Neural cell (in vitro differentiated cells): ENCODE data around the gene UGT3A2.

Experiments
- POLR2AphosphoS5 ChIP-seq: IDR thresholded peaks from 2 replicates; pipeline ENCODE4 v1.6.1; 2012
- TF ChIP-seq, protein P1 (sequence below): fragments of 450-650 bp; IDR thresholded peaks from 2 replicates; pipeline ENCODE4 v1.5.1; 2014; ENCODE audit warnings: antibody characterized with exemption, mild to moderate bottlenecking, moderate library complexity; ENCODE audit not compliant: poor library complexity, severe bottlenecking

DNA sequence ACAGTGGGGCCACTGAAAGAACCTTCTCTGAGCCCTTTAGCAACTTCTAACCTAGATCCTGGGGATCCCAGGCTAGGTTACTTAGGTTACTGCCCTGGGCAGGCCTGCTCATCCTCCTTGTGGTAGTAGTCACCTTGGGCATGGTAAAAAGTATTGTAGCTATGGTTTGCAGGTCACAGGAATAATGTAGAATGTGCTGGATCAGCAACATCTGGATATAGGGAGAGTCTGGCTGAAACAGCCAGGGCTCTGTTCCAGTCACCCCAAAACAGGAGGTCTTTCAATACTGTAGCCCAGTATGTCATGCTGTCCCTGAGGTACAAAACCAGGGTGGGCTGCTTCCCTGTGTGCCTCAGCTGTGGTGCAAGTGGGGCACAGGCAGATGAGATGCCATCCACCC, 33.6 kb downstream of the UGT3A2 start:
- TF ChIP-seq, protein P1, sequence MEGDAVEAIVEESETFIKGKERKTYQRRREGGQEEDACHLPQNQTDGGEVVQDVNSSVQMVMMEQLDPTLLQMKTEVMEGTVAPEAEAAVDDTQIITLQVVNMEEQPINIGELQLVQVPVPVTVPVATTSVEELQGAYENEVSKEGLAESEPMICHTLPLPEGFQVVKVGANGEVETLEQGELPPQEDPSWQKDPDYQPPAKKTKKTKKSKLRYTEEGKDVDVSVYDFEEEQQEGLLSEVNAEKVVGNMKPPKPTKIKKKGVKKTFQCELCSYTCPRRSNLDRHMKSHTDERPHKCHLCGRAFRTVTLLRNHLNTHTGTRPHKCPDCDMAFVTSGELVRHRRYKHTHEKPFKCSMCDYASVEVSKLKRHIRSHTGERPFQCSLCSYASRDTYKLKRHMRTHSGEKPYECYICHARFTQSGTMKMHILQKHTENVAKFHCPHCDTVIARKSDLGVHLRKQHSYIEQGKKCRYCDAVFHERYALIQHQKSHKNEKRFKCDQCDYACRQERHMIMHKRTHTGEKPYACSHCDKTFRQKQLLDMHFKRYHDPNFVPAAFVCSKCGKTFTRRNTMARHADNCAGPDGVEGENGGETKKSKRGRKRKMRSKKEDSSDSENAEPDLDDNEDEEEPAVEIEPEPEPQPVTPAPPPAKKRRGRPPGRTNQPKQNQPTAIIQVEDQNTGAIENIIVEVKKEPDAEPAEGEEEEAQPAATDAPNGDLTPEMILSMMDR, result no peak
- TF ChIP-seq POLR2AphosphoS5, result no peak
